ENCODE results near the gene KCTD18. TPM values are rescaled to one million over a fixed set of nuclear protein-coding genes. Genes with fewer than 3 reads are reported as not detected.

KCTD18 gene
- total RNA-seq, 6 donors from 2014 or later: 13.6 to 34.6 (median 16.6) TPM

GRCh38 chr2:200442471-200442870, 67.4 kb downstream of the KCTD18 start:
- no peak for TF ChIP-seq POLR2AphosphoS5 (IDR thresholded peaks at IDR 0.05)
- TF ChIP-seq EP300 (IDR thresholded peaks at IDR 0.05): no peak
- TF ChIP-seq CTCF (IDR thresholded peaks at IDR 0.05): no peak
- no peak for TF ChIP-seq POLR2A (IDR thresholded peaks at IDR 0.05)
- peaks cover 0 to 10% (median 2%) of the 10 kb centered on the region in 4 donors for H3K4me1 ChIP-seq
- no peak overlapping the region for H3K4me3 ChIP-seq
- WGBS, 2 donors: 85 to 100% methylated on average over 1 of the region's 1 CpG
- H3K27ac ChIP-seq: no peak overlapping the region
- ATAC-seq (ENCODE audit: low FRiP score in 2 of 2): no peak
- H3K36me3 ChIP-seq: peaks cover 0 to 31% (median 3%) of the 10 kb centered on the region in 4 donors
- DNase-seq: no peak
- no peaks in the 10 kb centered on the region for H3K27me3 ChIP-seq
- H3K9me3 ChIP-seq: no peaks in the 10 kb centered on the region

GRCh38 chr2:200439981-200440380, 69.9 kb downstream of the KCTD18 start:
- Histone ChIP-seq H3K27me3 (no peaks in the 10 kb centered on the region), H3K4me3 (no peak overlapping the region), H3K36me3 (peaks cover 0 to 22% (median 3%) of the 10 kb centered on the region in 4 donors), H3K27ac (no peak overlapping the region), H3K4me1 (peaks cover 0 to 10% (median 2%) of the 10 kb centered on the region in 4 donors), H3K9me3 (no peaks in the 10 kb centered on the region)
- 92 to 94% methylated on average over 5 of the region's 5 CpGs for WGBS, 2 donors
- DNase-seq (no peak), ATAC-seq (ENCODE audit: low FRiP score in 2 of 2) (no peak)
- TF ChIP-seq EP300 (IDR thresholded peaks at IDR 0.05) (no peak), CTCF (IDR thresholded peaks at IDR 0.05) (no peak)

Other genes with a start within 250 kb of the KCTD18 start
- 100 to 1,000 TPM in 2 of 6 donors, 10 to 100 TPM in 4; 57.6 to 127 (median 80.4) TPM for gene SPATS2L, start 203.4 kb downstream of the KCTD18 start, total RNA-seq
- gene SGO2, start 16.1 kb upstream of the KCTD18 start, total RNA-seq: 1 to 10 TPM in 5 of 6 donors, under 1 TPM in 1; 0.55 to 8.3 (median 2.8) TPM
- 10 to 100 TPM in 5 of 6 donors, 1 to 10 TPM in 1; 8.7 to 49.0 (median 27.5) TPM for gene AOX1, start 75.9 kb upstream of the KCTD18 start, total RNA-seq

Measured in upper lobe of left lung (tissue), 6 donors.